HEK293 (cell line): ENCODE results near the gene NDUFB1.

ENCODE experiments used
- CTCF ChIA-PET: fragments of 350-600 bp; formaldehyde crosslinking; extraction: SDS; loops from one replicate; lab custom pipeline; 2021; ENCODE audit warnings: antibody characterized with exemption; lab: Yijun Ruan, JAX
- POLR2A ChIA-PET: fragments of 300-600 bp; formaldehyde crosslinking; extraction: SDS; loops from one replicate; lab custom pipeline; 2020; ENCODE audit warnings: antibody characterized with exemption, inconsistent platforms; lab: Yijun Ruan, JAX
- H3K27ac ChIP-seq: fragments of 200-500 bp; sonication (Bioruptor generic); 2 replicates; pipeline ENCODE4 v1.5.1; 2014; ENCODE audit warnings: low read depth, low read length, control low read depth, inconsistent platforms; ENCODE audit errors: extremely low read depth
- H3K36me3 ChIP-seq, 2 experiments: fragments of 200-500 bp in 1 of 2; sonication (Bioruptor generic) in 1 of 2; 1 replicate in 1 of 2; 2 replicates in 1 of 2; pipeline ENCODE4 v1.5.1; 2014 to 2017; ENCODE audit warnings: inconsistent platforms in 2 of 2, low read length in 2 of 2; ENCODE audit not compliant: control insufficient read depth in 2 of 2, insufficient read depth in 1 of 2
- H3K4me1 ChIP-seq: fragments of 200-500 bp; sonication (Bioruptor generic); 2 replicates; pipeline ENCODE4 v1.5.1; 2014; ENCODE audit warnings: mild to moderate bottlenecking, low read length, inconsistent platforms; ENCODE audit not compliant: control insufficient read depth, insufficient read depth
- H3K4me3 ChIP-seq: 2 replicates; pipeline ENCODE4 v1.5.1; 2011; ENCODE audit warnings: low read depth, mild to moderate bottlenecking, control low read depth, low read length, moderate library complexity
- H3K9me3 ChIP-seq: fragments of 200-500 bp; sonication (Bioruptor generic); 2 replicates; pipeline ENCODE4 v1.5.1; 2014; ENCODE audit warnings: low read depth, low read length, inconsistent platforms; ENCODE audit not compliant: control insufficient read depth, insufficient read depth
- GLIS1 ChIP-seq: fragments of 450-650 bp; formaldehyde crosslinking; IDR thresholded peaks from 2 replicates; pipeline ENCODE4 v1.5.1; 2016; ENCODE audit warnings: missing biosample characterization, missing genetic modification characterization
- HOXC10 ChIP-seq: sonication (generic); formaldehyde crosslinking; IDR thresholded peaks from 2 replicates; pipeline ENCODE4 v1.8.1; 2023; ENCODE audit warnings: mild to moderate bottlenecking, missing genetic modification reagents
- KLF10 ChIP-seq: fragments of 450-650 bp; IDR thresholded peaks from 2 replicates; pipeline ENCODE4 v1.5.1; 2018; ENCODE audit warnings: missing biosample characterization, mild to moderate bottlenecking, missing genetic modification characterization
- OVOL3 ChIP-seq: fragments of 450-650 bp; formaldehyde crosslinking; IDR thresholded peaks from 2 replicates; pipeline ENCODE4 v1.5.1; 2016; ENCODE audit warnings: missing biosample characterization, missing genetic modification characterization
- SP7 ChIP-seq: fragments of 450-650 bp; formaldehyde crosslinking; IDR thresholded peaks from 2 replicates; pipeline ENCODE4 v1.5.1; 2016; ENCODE audit warnings: missing biosample characterization, missing genetic modification characterization
- ZBTB11 ChIP-seq: fragments of 450-650 bp; formaldehyde crosslinking; conservative IDR thresholded peaks from 2 replicates; pipeline ENCODE4 v1.5.1; 2016; ENCODE audit warnings: low read depth, missing biosample characterization, missing genetic modification characterization
- ZBTB17 ChIP-seq: fragments of 450-650 bp; formaldehyde crosslinking; IDR thresholded peaks from 2 replicates; pipeline ENCODE4 v1.5.1; 2016; ENCODE audit warnings: missing biosample characterization, missing genetic modification characterization
- ZBTB20 ChIP-seq: fragments of 450-650 bp; formaldehyde crosslinking; IDR thresholded peaks from 2 replicates; pipeline ENCODE4 v1.5.1; 2016; ENCODE audit warnings: missing biosample characterization, missing genetic modification characterization
- ZBTB21 ChIP-seq: fragments of 450-650 bp; formaldehyde crosslinking; IDR thresholded peaks from 2 replicates; pipeline ENCODE4 v1.5.1; 2017; ENCODE audit warnings: missing biosample characterization, missing genetic modification characterization
- ZBTB48 ChIP-seq: fragments of 450-650 bp; formaldehyde crosslinking; IDR thresholded peaks from 2 replicates; pipeline ENCODE4 v1.5.1; 2016; ENCODE audit warnings: missing biosample characterization, missing genetic modification characterization
- ZEB2 ChIP-seq: fragments of 450-650 bp; formaldehyde crosslinking; IDR thresholded peaks from 2 replicates; pipeline ENCODE4 v1.5.1; 2016; ENCODE audit warnings: missing biosample characterization, missing genetic modification characterization
- ZFHX2 ChIP-seq: fragments of 450-650 bp; formaldehyde crosslinking; conservative IDR thresholded peaks from 2 replicates; pipeline ENCODE4 v1.5.1; 2016; ENCODE audit warnings: missing biosample characterization, missing genetic modification characterization
- ZFP69B ChIP-seq: fragments of 450-650 bp; formaldehyde crosslinking; IDR thresholded peaks from 2 replicates; pipeline ENCODE4 v1.5.1; 2016; ENCODE audit warnings: missing biosample characterization, missing genetic modification characterization
- ZNF2 ChIP-seq: fragments of 450-650 bp; formaldehyde crosslinking; IDR thresholded peaks from 2 replicates; pipeline ENCODE4 v1.5.1; 2016; ENCODE audit warnings: missing biosample characterization, missing genetic modification characterization
- ZNF202 ChIP-seq: fragments of 450-650 bp; formaldehyde crosslinking; IDR thresholded peaks from 2 replicates; pipeline ENCODE4 v1.5.1; 2016; ENCODE audit warnings: missing biosample characterization, missing genetic modification characterization, borderline replicate concordance
- ZNF214 ChIP-seq: fragments of 450-650 bp; formaldehyde crosslinking; IDR thresholded peaks from 2 replicates; pipeline ENCODE4 v1.5.1; 2017; ENCODE audit warnings: missing biosample characterization, mild to moderate bottlenecking, missing genetic modification characterization, borderline replicate concordance
- ZNF335 ChIP-seq: fragments of 450-650 bp; formaldehyde crosslinking; conservative IDR thresholded peaks from 2 replicates; pipeline ENCODE4 v1.5.1; 2016; ENCODE audit warnings: missing biosample characterization, missing genetic modification characterization
- ZNF366 ChIP-seq: fragments of 450-650 bp; formaldehyde crosslinking; conservative IDR thresholded peaks from 2 replicates; pipeline ENCODE4 v1.5.1; 2016; ENCODE audit warnings: missing biosample characterization, missing genetic modification characterization
- ZNF37A ChIP-seq: fragments of 450-650 bp; IDR thresholded peaks from 2 replicates; pipeline ENCODE4 v1.5.1; 2018; ENCODE audit warnings: missing biosample characterization, missing genetic modification characterization
- ZNF560 ChIP-seq: fragments of 450-650 bp; formaldehyde crosslinking; IDR thresholded peaks from 2 replicates; pipeline ENCODE4 v1.5.1; 2017; ENCODE audit warnings: missing biosample characterization, missing genetic modification characterization, borderline replicate concordance
- ZNF585B ChIP-seq: fragments of 450-650 bp; formaldehyde crosslinking; IDR thresholded peaks from 2 replicates; pipeline ENCODE4 v1.5.1; 2016; ENCODE audit warnings: missing biosample characterization, missing genetic modification characterization
- ZNF596 ChIP-seq: fragments of 450-650 bp; IDR thresholded peaks from 2 replicates; pipeline ENCODE4 v1.5.0; 2018; ENCODE audit warnings: missing biosample characterization, mild to moderate bottlenecking, missing genetic modification characterization, moderate library complexity
- ZNF629 ChIP-seq: fragments of 450-650 bp; formaldehyde crosslinking; IDR thresholded peaks from 2 replicates; pipeline ENCODE4 v1.5.1; 2017; ENCODE audit warnings: missing biosample characterization, missing genetic modification characterization
- ZNF660 ChIP-seq: fragments of 450-650 bp; IDR thresholded peaks from 2 replicates; pipeline ENCODE4 v1.5.1; 2018; ENCODE audit warnings: missing biosample characterization, mild to moderate bottlenecking, missing genetic modification characterization
- ZNF747 ChIP-seq: fragments of 450-650 bp; formaldehyde crosslinking; IDR thresholded peaks from 2 replicates; pipeline ENCODE4 v1.5.1; 2016; ENCODE audit warnings: missing biosample characterization, missing genetic modification characterization
- ZNF792 ChIP-seq: fragments of 450-650 bp; formaldehyde crosslinking; IDR thresholded peaks from 2 replicates; pipeline ENCODE4 v1.5.1; 2016; ENCODE audit warnings: missing biosample characterization, missing genetic modification characterization

The NDUFB1 gene

DNA sequence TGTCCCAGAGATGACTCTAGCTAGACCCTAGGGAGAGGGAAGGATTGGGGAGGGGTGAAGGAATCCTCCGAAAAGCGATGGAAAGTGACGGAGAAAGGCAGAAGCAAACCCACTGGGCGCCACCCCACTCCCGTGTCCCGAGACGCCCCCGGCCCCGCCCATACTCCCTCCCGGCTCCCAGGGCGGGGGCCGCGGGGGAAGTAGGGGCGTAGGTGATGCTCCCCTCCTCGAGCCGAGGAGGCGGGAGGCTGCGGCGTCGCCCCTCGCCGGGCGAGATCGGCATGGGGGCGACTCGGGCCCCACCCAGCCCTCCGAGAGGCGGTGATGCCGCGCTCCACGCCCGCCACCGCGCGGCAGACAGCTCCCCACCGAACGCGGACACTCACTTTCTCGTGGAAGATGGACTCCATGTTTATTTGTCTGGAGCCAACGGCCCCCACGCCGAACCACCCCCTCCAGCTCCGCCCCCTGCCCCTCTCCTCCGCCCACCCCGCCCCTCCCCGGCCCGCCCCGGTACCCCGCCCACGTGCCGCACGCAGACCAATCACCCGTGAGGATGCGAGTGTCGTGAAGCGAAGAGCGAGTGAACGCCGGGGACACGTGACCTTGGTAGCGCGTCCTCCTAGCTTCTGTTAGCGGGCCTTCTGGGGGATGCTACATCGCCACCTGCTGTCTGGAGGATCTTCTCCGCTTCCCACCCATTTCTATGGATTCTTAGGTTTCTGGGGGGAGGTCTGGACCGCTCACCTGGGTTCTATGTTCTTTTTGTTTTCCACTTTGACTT lies 15.2 kb downstream of the NDUFB1 start, which contains the start of gene ATXN3 (continued):
- TF ChIP-seq ZNF202: no peak
- TF ChIP-seq KLF10: peak; percentile 36; the same call in 1 of the 2 replicates
- no peak for TF ChIP-seq ZNF214

DNA sequence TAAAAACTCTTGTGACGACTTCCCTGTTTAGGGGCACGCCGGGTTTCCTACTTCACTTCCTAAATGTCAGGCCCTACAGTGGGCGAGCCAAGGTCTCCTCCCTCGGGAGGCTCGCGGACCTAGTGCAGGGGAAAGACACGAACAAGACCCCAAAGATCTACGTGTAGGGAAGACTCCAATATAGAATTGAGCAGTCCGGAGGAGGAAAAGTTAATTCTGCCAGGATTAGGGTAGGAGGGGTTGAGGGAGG lies 15.7 kb downstream of the NDUFB1 start:
- ChIA-PET CTCF (interaction anchor here (0.6 to 3.6 kb wide), 4 partner anchors 13 to 68 kb away, joined by 3 to 35 read pairs (median 8); no protein-coding TSS in a partner anchor), POLR2A (interaction anchor here (0.7 to 2.3 kb wide), 5 partner anchors 11 to 643 kb away, joined by 3 to 51 read pairs (median 9); partner anchors contain the start of genes CPSF2, LGMN, NDUFB1 and TRIP11)

DNA sequence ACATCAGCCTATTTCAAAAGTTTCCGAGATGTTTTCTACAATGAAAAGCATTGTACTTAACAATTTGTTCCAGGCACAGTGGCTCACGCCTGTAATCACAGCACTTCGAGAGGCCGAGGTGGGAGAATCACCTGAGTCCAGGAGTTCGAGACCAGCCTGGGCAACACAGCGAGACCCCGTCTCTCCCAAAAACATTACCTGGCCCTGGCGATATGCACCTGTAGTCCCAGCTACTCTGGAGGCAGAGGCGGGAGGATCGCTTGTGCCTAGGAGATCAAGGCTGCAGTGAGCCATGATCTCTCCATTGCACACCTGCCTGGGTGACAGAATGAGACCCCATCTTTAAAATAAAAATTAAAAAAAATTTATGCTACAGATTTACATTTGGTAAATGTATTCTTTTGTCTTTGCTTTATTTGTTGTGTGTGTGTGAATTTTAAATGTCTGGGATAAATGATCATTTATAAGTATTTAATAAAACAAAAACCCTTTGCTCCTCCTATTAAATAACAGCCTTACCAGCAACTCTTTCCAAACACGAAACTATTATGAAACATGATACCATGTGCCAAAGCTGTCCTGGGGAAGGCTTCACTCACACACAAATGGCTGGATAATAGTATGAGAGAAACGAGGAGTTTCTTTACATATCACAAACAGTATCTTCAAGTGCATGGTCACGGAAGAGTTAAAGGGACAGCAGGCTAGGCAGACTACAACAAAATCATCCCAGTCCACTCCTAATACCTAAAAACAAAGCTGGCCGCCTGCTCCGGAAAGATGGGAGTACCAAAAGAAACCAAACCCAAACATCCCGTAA lies 16.2 kb downstream of the NDUFB1 start:
- H3K4me1 ChIP-seq: peaks cover 3% of the 10 kb centered on the region; the same call in 1 of the 2 replicates
- peak overlapping the region; percentile 79 for H3K27ac ChIP-seq
- CTCF ChIA-PET: interaction anchor here (0.6 to 3.6 kb wide), 4 partner anchors 13 to 248 kb away, joined by 3 to 35 read pairs (median 3); no protein-coding TSS in a partner anchor
- TF ChIP-seq ZFHX2 (tag by site-specific recombination): no peak
- TF ChIP-seq ZNF585B: peak; percentile 37; the same call in 1 of the 2 replicates
- no peak for TF ChIP-seq ZNF37A (tag by site-specific recombination)
- TF ChIP-seq ZNF660 (tag by site-specific recombination): 0 out of 2 replicates have a peak, but pooled peaks have one; percentile 49
- 0 out of 2 replicates have a peak, but pooled peaks have one; percentile 23 for TF ChIP-seq ZNF2
- 0 out of 2 replicates have a peak, but pooled peaks have one; percentile 34 for TF ChIP-seq ZBTB11
- H3K9me3 ChIP-seq: no peaks in the 10 kb centered on the region
- no peaks in the 10 kb centered on the region for H3K36me3 ChIP-seq
- POLR2A ChIA-PET: interaction anchor here (1.6 to 2.3 kb wide), 4 partner anchors 12 to 643 kb away, joined by 6 to 51 read pairs (median 18); partner anchors contain the start of genes CPSF2, LGMN, NDUFB1 and TRIP11
- H3K4me3 ChIP-seq: peak overlapping the region; percentile 92

More for the DNA sequence above, 15.7 kb downstream of the NDUFB1 start:
- Histone ChIP-seq H3K27ac (peak overlapping the region; percentile 79), H3K4me1 (0 out of 2 replicates have a peak, but pooled peaks cover 3% of the 10 kb centered on the region), H3K36me3 (no peaks in the 10 kb centered on the region), H3K9me3 (no peaks in the 10 kb centered on the region)
- TF ChIP-seq ZNF560: no peak
- TF ChIP-seq GLIS1 (tag by site-specific recombination): no peak
- TF ChIP-seq SP7: 0 out of 2 replicates have a peak, but pooled peaks have one; percentile 59
- 0 out of 2 replicates have a peak, but pooled peaks have one; percentile 32 for TF ChIP-seq ZEB2 (tag by site-specific recombination)
- TF ChIP-seq HOXC10 (CRISPR knock-in tag): no peak
- TF ChIP-seq ZNF747 (tag by site-specific recombination): no peak
- TF ChIP-seq ZFP69B (tag by site-specific recombination): no peak
- TF ChIP-seq ZBTB20 (tag by site-specific recombination): 0 out of 2 replicates have a peak, but pooled peaks have one; percentile 40
- no peak for TF ChIP-seq OVOL3 (tag by site-specific recombination)
- peak; percentile 66; the same call in 1 of the 2 replicates for TF ChIP-seq ZNF366
- TF ChIP-seq ZNF596 (tag by site-specific recombination): no peak
- no peak for TF ChIP-seq ZNF792 (tag by site-specific recombination)
- peak; percentile 60; the same call in 1 of the 2 replicates for TF ChIP-seq ZNF629 (tag by site-specific recombination)
- 0 out of 2 replicates have a peak, but pooled peaks have one; percentile 4 for TF ChIP-seq ZBTB11
- peak; percentile 98 for TF ChIP-seq ZNF335 (tag by site-specific recombination)
- no peak for TF ChIP-seq ZBTB48 (tag by site-specific recombination)
- peak; percentile 73 for TF ChIP-seq ZBTB17
- peak; percentile 66 for TF ChIP-seq ZBTB21 (tag by site-specific recombination)
- TF ChIP-seq, all 188 proteins: peak for 9
- peak overlapping the region; percentile 92 for H3K4me3 ChIP-seq
